NCI-H1105 treated with DMSO at 0.1 percent for 48 hours (cell line): ENCODE measurements around the gene FLOT2.
"Not testable (repeated sequence)": the region's sequence is repeated elsewhere in the genome, so short reads cannot be mapped to it uniquely, and the experiment has no call there.

Experiments used
- DNase-seq: peaks from one replicate; lab custom pipeline; 2025; lab: John Stamatoyannopoulos, UW

Gene FLOT2

DNA sequence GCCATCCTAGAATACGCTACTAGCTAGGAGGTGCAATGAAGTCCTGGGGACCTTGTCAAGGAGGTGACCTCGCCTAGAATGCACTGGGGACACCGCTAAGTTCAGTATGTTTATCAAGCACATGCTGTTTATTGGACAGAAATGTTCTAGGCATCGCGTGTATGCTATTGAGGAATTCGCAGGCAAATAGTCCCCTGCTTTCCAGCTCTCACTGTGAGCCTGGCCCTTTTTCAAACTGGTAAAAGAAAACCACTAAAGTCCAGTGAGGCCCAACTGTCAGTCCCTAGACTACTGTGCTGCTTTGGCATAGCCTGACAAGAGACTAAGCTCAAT, 53.8 kb downstream of the FLOT2 start:
- no peak for DNase-seq

DNA sequence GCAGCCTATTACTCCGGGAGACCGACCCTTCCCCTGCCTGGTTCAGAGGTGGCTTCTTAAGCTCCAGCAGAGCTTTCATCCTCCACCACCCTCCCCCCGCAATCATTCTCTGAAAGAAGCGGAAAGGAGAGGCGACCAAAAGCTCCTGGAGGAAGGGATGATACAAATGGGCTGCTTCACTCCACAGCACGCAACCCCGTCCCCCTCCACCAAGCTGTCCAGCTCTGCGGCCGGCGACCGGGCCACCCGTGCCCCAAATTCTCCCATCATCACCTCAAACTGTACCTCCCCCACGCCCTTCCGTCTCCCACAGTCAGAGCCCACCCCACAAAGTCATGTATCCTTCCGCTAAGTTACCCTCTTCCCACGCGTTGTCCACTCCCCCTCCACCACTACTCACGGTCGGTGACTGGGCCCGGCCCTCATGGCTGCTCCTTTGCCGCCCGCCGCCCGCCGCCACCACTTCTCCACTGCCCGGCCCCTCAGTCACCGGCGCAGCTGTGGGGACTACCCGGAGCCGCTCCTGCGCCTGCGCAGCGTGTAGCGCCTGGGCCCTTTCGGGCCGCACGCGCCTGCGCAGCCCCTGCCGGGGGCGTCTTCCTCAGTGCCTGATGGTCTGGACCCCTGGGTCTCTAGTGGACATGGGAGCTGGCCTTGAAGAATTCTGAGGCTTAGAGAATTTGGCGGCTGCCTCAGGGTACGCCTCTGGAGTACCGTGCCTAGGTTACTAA, 55.1 kb downstream of the FLOT2 start, which contains the start of gene FAM222B:
Gene FAM222B (minus strand): TSS at position 509 of the 731 bp plus-strand sequence. CDS start 76,123 bp downstream, outside the sequence.
- peak; percentile 80 for DNase-seq

DNA sequence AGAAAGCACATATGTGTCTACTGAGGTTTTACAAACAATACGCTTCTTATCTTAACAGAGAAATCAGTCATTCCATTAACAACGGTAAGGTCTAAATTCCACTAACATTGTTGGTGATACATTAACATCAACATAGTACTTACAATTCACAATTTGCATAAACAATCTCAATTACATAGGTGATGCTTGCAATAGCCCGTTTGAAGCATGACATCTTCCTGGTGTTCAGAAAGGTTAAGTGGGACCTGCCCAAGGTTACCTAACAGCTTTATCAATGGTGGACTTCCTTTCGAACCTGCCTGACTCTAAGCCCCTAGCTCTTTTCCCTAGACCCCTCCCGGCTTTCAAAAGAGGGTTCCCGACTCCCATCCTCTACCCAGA, 55.6 kb downstream of the FLOT2 start:
- DNase-seq = no peak

GRCh38 chr17:28839221-28839620, 58.3 kb downstream of the FLOT2 start:
- DNase-seq = no peak

GRCh38 chr17:28836541-28836940, 61.0 kb downstream of the FLOT2 start:
- not testable (repeated sequence) for DNase-seq

DNA sequence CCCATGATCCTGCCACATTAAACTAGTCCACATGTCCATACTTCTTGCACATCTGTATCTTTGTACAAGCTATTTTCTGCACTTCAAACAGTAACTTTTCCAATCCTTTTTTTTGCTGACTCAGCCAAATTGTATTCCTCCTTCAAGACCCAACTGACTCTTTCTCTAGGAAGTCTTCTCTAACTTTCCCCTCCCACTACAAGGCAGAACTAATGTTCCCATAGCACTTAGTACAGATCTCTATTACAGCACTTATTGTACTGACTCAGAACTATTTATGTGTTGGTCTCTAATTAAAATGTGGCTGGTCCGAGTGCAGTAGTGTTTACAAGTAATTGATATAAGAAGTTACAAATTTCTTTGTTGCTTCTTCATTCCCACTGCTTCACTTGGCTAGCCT, 63.1 kb downstream of the FLOT2 start:
- DNase-seq = no peak
